ENCODE data around the gene KBTBD7. TPM values are rescaled to one million over a fixed set of nuclear protein-coding genes. Genes with fewer than 3 reads are reported as not detected.
A peak's percentile ranks its signal among the peaks of the same experiment; 100 is the strongest.

KBTBD7 gene
- total and polyA plus RNA-seq, 9 of the 15 experiments (the other 6 are each of a cell fraction or from before 2014, with no cell fraction given), result 1.8 to 4.4 (median 3.3) TPM

GRCh38 chr13:41162151-41162550 lies 32.2 kb downstream of the KBTBD7 start:
- Histone ChIP-seq H3K9me3 (replicated peaks; ENCODE audit: control insufficient read depth, insufficient read depth, low read depth, low read length) (no peaks in the 10 kb centered on the region), H4K20me1 (replicated peaks; ENCODE audit: control insufficient read depth, insufficient read depth, low read length) (no peaks in the 10 kb centered on the region), H3K27ac (ENCODE audit: extremely low read depth, low read depth, low read length) (no peak overlapping the region), H3K9me1 (ENCODE audit: control insufficient read depth, insufficient read depth, low read length) (no peaks in the 10 kb centered on the region), H3K9ac (ENCODE audit: insufficient read depth in 1 of 2, low read depth in 2 of 2, low read length in 2 of 2) (no peak overlapping the region), H3K4me3 (no peak overlapping the region), H2AFZ (ENCODE audit: low read depth, low read length) (peak overlapping the region; percentile 53), H3K79me2 (ENCODE audit: control insufficient read depth, insufficient read depth, low read length) (no peaks in the 10 kb centered on the region), H3K4me2 (ENCODE audit: insufficient read depth, low read length) (no peak overlapping the region), H3K27me3 (ENCODE audit: control insufficient read depth in 2 of 2, insufficient read depth in 2 of 2, low read length in 2 of 2) (no peaks in the 10 kb centered on the region), H3K4me1 (replicated peaks in 1 of 2; ENCODE audit: control insufficient read depth in 2 of 2, insufficient read depth in 2 of 2, low read length in 2 of 2) (peaks cover 0 to 2% of the 10 kb centered on the region in 2 experiments; a peak in 1 of 5 replicates), H3K36me3 (ENCODE audit: control insufficient read depth, insufficient read depth, low read length) (no peaks in the 10 kb centered on the region)
- in situ Hi-C loops (cut with MboI) (no loop called here), intact Hi-C loops (cut with micrococcal nuclease) (no loop called here)
- ChIA-PET CTCF (ENCODE audit: low intra/inter-chr PET ratio) (no interaction called here), POLR2A (no interaction called here)
- peak in 1 of 4 experiments; percentile 18 for DNase-seq (ENCODE audit: extremely low read depth in 1 of 4, low spot score in 3 of 4)
- WGBS (ENCODE audit: insufficient coverage, low coverage, missing lambda C conversion rate), result 54% methylated on average over 3 of the region's 3 CpGs
- FAIRE-seq, result no peak
- no TSS peak for BruUV-seq (replicated peaks)
- 0 out of 2 replicates have a peak, but pooled peaks have one; percentile 16 for TF ChIP-seq TEAD4 (IDR thresholded peaks at IDR 0.05; ENCODE audit: low read length)
- no peak for TF ChIP-seq TEAD4 (CRISPR knock-in tag; IDR thresholded peaks at IDR 0.05; ENCODE audit: borderline replicate concordance)
- no peak for TF ChIP-seq MBD2 (IDR thresholded peaks at IDR 0.05; ENCODE audit: borderline replicate concordance, low read depth)
- 0 out of 3 replicates have a peak, but pooled peaks have one; percentile 38 for ATAC-seq

GRCh38 chr13:41159174-41159573 lies 35.2 kb downstream of the KBTBD7 start:
- intact Hi-C loops (cut with micrococcal nuclease) (no loop called here), in situ Hi-C loops (cut with MboI) (no loop called here)
- Histone ChIP-seq H3K27ac (ENCODE audit: extremely low read depth, low read depth, low read length) (no peak overlapping the region), H3K27me3 (ENCODE audit: control insufficient read depth in 2 of 2, insufficient read depth in 2 of 2, low read length in 2 of 2) (no peaks in the 10 kb centered on the region), H4K20me1 (replicated peaks; ENCODE audit: control insufficient read depth, insufficient read depth, low read length) (no peaks in the 10 kb centered on the region), H2AFZ (ENCODE audit: low read depth, low read length) (no peak overlapping the region), H3K36me3 (ENCODE audit: control insufficient read depth, insufficient read depth, low read length) (no peaks in the 10 kb centered on the region), H3K9me3 (replicated peaks; ENCODE audit: control insufficient read depth, insufficient read depth, low read depth, low read length) (no peaks in the 10 kb centered on the region), H3K4me3 (no peak overlapping the region), H3K9ac (ENCODE audit: insufficient read depth in 1 of 2, low read depth in 2 of 2, low read length in 2 of 2) (no peak overlapping the region), H3K9me1 (ENCODE audit: control insufficient read depth, insufficient read depth, low read length) (no peaks in the 10 kb centered on the region), H3K4me1 (replicated peaks in 1 of 2; ENCODE audit: control insufficient read depth in 2 of 2, insufficient read depth in 2 of 2, low read length in 2 of 2) (peaks cover 0 to 2% of the 10 kb centered on the region in 2 experiments; a peak in 1 of 5 replicates), H3K79me2 (ENCODE audit: control insufficient read depth, insufficient read depth, low read length) (no peaks in the 10 kb centered on the region), H3K4me2 (ENCODE audit: insufficient read depth, low read length) (no peak overlapping the region)
- BruUV-seq (replicated peaks), result no TSS peak
- ChIA-PET POLR2A (interaction anchor here (0.8 kb wide), 1 partner anchor 383 kb away, joined by 3 read pairs; no protein-coding TSS in a partner anchor), CTCF (ENCODE audit: low intra/inter-chr PET ratio) (no interaction called here)
- ATAC-seq (no peak), DNase-seq (ENCODE audit: extremely low read depth in 1 of 4, low spot score in 3 of 4) (no peak), FAIRE-seq (no peak)
- TF ChIP-seq ZNF407 (IDR thresholded peaks at IDR 0.05; ENCODE audit: low read depth) (no peak), PHTF2 (CRISPR knock-in tag; IDR thresholded peaks at IDR 0.05) (no peak), NCOR1 (IDR thresholded peaks at IDR 0.05) (no peak), CREB5 (CRISPR knock-in tag; IDR thresholded peaks at IDR 0.05) (no peak)
